Omental fat pad (tissue), 4 donors: ENCODE data around the gene MGAT3. TPM values are rescaled to one million over a fixed set of nuclear protein-coding genes. Genes with fewer than 3 reads are reported as not detected.
A peak's percentile ranks its signal among the peaks of the same experiment; 100 is the strongest.

Experiments
- ATAC-seq: fragments of 150-250 bp; one replicate; pipeline ENCODE4 v1.9.1; 2016; ENCODE audit warnings: mild to moderate bottlenecking, moderate library complexity; ENCODE audit not compliant: low FRiP score
- DNase-seq: peaks from one replicate; pipeline ENCODE4 v3.0.0-alpha.2; 2019; ENCODE audit warnings: low spot score
- CTCF ChIP-seq, 3 donors: fragments of 450-650 bp; IDR thresholded peaks; one replicate each; pipeline ENCODE4 v1.5.1; 2016 to 2017; ENCODE audit warnings: antibody characterized with exemption in 3 of 3, mild to moderate bottlenecking in 3 of 3, moderate library complexity in 2 of 3
- total RNA-seq, 4 donors: library from RNA; depleted of rRNA; stranded (reverse); fragments of >200 nt; gene quantifications; one replicate each; pipeline ENCODE4 v1.1.0, GENCODE V29; 2016

The MGAT3 gene
- total RNA-seq, 4 donors from 2014 or later: 4.1 to 23.5 (median 9.9) TPM

DNA sequence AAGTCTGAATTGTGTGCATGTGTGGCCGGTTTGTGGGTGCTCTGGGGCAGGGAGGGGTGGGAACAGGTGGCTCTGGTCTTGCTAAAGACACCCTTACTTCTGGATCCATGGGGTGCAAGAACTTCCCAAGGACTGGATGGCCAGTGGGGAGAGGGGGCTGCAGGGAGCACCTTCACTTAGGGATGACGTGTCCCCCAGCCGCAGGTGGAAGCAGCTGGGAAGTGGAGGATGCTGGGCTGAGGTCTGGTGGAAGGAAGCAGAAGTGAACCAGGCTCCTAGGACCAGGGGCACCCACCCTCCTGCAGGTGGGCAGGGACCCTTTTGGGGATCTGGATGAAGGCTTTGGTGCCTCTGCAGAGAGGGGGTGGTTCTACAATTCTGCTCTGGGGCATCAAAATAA lies 35.4 kb downstream of the MGAT3 start:
- ATAC-seq: no peak
- no peak for TF ChIP-seq CTCF (IDR thresholded peaks at IDR 0.05)
- no peak for DNase-seq

DNA sequence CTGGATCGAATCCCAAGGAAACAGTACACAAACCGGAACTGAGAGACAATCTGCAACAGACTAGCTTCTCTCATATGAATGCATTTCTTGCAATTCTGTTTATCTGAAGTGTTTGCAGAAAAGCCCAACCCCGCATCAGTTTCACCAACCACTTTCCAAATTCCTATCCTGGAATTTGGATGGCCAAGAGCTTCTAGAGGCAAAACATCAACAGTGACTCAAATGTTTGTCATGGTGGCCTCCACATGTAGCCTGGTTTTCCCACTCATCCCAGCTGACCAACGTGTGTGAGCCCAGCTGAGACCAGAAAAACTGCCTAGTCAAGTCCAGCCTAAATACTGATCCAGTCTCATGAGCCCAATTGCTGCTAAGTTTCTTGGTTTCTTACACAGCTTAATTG lies 36.9 kb downstream of the MGAT3 start:
- ATAC-seq: no peak
- no peak for TF ChIP-seq CTCF (IDR thresholded peaks at IDR 0.05)
- no peak for DNase-seq

- TF ChIP-seq CTCF (IDR thresholded peaks at IDR 0.05): no peak
- DNase-seq (no peak), ATAC-seq (no peak)
Measured at GRCh38 chr22:39494471-39495120, 37.8 kb downstream of the MGAT3 start.

DNA sequence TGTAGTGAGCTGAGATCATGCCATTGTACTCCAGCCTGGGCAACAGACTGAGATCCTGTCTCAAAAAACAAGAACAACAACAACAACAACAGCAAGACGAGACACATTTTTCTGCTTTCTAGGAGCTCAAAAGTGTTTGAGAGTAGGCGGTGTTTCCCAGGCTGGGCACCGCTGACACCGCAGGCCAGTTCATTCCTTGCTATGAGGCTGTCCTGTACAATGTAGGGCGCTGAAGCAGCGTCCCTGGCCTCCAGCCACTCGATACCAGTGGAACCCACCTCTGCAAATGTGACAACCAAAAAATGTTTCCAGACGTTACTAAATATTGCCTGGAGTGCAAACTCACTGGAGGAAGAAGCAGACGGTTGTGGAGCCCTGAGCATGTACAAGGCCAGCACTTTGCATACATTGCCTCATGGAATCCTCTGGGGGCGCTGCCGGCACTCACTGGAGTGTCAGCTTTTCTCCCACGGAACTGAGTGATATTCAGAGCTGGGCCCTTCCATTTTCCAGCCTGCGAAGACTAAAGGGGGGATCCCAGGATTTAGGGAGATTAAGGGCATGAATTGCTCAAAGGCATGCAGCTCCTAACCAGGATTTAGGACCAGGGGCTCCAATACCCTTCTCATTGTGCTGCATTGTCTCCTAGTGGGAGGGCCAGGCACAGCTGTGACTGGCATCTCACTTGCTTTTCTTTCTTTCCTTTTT lies 39.5 kb downstream of the MGAT3 start:
- TF ChIP-seq CTCF (IDR thresholded peaks at IDR 0.05): no peak

DNA sequence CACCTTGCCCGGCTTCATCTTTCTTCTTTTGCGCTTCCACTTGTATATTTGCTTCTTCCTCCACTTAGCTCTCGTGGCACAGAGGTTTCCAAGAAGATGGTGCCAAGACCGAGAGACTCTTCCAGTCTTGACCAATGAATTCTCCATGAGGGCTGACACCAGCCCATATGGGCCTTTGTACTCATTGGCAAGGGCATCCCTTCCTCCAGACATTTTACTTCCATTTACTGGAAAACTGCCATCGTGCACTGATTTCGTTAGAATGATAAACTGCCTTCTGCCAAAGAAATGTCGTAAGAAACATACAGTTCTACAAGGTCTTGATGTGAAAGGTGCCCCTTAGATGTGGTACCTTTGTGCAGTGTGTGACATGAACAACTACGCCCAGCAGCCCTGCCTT lies 40.6 kb downstream of the MGAT3 start:
- DNase-seq (no peak), ATAC-seq (no peak)
- no peak for TF ChIP-seq CTCF (IDR thresholded peaks at IDR 0.05)

More for the DNA sequence above, 39.5 kb downstream of the MGAT3 start:
- ATAC-seq (peak; percentile 47), DNase-seq (no peak)

DNA sequence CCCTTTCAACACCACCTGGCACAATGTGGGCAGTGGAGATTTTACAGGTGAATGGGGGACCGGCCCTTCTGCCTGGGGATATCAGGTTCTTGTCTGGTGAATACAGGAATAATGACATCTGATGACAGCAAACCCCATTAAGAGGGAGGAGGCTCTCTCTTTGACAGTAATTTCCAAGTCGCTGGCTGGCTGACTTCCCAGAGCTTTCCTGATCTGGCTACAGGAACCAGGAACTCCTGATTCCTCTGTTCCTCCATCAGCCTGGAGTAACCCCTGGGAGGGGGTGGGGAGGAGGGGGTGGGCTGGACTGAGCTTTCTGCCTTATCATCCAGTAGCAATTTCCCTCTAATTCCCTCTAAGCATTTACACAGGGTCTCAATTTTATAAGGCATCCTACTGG lies 41.6 kb downstream of the MGAT3 start:
- ATAC-seq (no peak), DNase-seq (no peak)
- TF ChIP-seq CTCF (IDR thresholded peaks at IDR 0.05): no peak

GRCh38 chr22:39498802-39499201 lies 42.0 kb downstream of the MGAT3 start:
- no peak for TF ChIP-seq CTCF (IDR thresholded peaks at IDR 0.05)
- no peak for ATAC-seq
- DNase-seq: no peak
